GM12892 (cell line): Measurements from ENCODE around the gene DLG2.

Source experiments
- POLR2A ChIP-seq: IDR thresholded peaks from 2 replicates; pipeline ENCODE4 v1.6.1; 2011; ENCODE audit warnings: low read depth, low read length, control low read depth
- POLR2AphosphoS5 ChIP-seq: IDR thresholded peaks from 2 replicates; pipeline ENCODE4 v1.6.1; 2011; ENCODE audit warnings: low read depth, low read length, control low read depth
- TAF1 ChIP-seq: IDR thresholded peaks from 2 replicates; pipeline ENCODE4 v1.6.1; 2011; ENCODE audit warnings: low read depth, mild to moderate bottlenecking, control low read depth, low read length, borderline replicate concordance

GRCh38 chr11:85539740-85540139, 87.4 kb downstream of the DLG2 start:
- TF ChIP-seq POLR2AphosphoS5 (no peak), POLR2A (no peak), TAF1 (no peak)
